GM19328 (cell line): ENCODE data around the gene MAN2A1.

ENCODE experiments used
- ATAC-seq: cut with Tn5 transposase; IDR thresholded peaks from one replicate; pipeline ENCODE4 v1.9.1; 2021; ENCODE audit warnings: mild to moderate bottlenecking, moderate library complexity; ENCODE audit not compliant: unreplicated experiment

Gene MAN2A1

GRCh38 chr5:109678447-109678846, 11.3 kb upstream of the MAN2A1 start:
- no peak for ATAC-seq

- no peak for ATAC-seq
Observed at GRCh38 chr5:109681763-109682162, 8.0 kb upstream of the MAN2A1 start.

DNA sequence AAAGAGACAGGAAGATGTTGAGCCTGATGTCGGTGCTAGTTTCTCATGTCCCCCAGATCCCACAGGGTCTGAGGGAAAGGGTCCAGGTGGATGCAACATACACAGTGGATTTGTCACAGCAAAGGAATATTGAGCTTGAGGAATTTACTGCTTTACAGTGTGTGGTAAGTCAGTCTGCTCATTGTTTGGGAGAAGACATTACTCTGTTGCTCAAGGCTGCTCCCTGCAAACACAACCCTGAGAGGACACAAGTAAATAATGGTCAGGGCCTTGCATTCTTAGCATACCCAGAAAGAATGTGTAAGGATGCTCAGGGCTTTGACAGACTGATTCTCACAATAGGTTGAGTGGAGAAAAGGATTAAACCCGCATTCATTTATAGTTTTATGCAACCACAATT, 7.3 kb upstream of the MAN2A1 start:
- no peak for ATAC-seq

DNA sequence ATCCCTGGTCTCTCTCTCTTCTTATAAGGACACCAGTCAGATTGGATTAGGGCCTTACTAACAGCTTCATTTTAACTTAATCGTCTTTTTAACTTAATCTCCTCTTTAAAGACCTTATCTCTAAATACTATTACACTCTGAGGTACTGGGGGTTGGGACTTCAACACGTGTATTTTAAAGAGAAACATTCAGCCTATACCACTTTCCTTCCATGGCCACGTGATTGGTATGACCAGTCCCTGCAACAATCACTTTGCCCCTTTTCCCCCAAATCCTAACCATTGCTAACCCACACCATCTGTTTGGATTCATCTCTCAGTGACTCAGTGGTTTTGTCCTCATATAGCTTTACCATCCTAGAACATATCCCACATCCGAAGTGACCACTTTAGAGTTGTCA, 3.8 kb upstream of the MAN2A1 start:
- ATAC-seq, result no peak

GRCh38 chr5:109688630-109688969, 1.1 kb upstream of the MAN2A1 start:
- no peak for ATAC-seq

- ATAC-seq, result peak; percentile 75
Observed at GRCh38 chr5:109688970-109689739, 572 bp upstream of the MAN2A1 start.

DNA sequence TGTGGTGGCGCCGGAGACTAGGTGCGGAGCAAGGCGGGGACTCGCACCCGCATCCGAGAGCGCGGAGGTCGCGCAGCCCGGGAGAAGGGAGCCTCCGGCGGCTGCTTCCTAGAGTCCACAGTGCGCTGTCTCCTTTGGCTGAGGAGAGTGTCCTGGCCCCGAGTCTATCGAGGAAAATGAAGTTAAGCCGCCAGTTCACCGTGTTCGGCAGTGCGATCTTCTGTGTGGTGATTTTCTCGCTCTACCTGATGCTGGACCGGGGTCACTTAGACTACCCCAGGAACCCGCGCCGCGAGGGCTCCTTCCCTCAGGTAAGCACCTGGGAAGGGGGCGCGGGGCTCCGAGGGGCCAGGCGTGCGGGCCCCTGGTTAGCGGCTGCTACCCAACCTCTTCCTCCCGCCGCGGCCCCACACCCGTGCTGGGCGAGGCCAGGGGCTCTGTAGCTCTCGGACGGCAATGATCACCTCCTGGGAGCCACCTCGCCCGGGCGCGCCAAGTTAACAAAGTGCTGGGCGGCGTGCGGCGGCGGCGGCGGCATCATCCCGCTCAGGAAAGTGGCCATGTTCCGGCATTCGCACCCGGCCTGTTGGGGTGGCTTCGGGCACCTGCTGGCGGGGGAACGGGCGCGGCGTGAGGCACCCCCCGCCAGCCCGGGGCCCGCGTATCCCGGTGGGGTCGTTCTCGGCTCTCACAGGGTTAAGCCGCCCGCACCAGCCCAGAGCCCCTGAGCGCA, 681 bp downstream of the MAN2A1 start:
- peak; percentile 5 for ATAC-seq

- no peak for ATAC-seq
Observed at GRCh38 chr5:109690975-109691574, 1.3 kb downstream of the MAN2A1 start.

GRCh38 chr5:109691996-109692395, 2.3 kb downstream of the MAN2A1 start:
- no peak for ATAC-seq

GRCh38 chr5:109692852-109693251, 3.1 kb downstream of the MAN2A1 start:
- no peak for ATAC-seq

GRCh38 chr5:109693535-109694400, 4.0 kb downstream of the MAN2A1 start:
- ATAC-seq, result no peak

GRCh38 chr5:109694451-109694891, 4.7 kb downstream of the MAN2A1 start:
- ATAC-seq, result no peak

DNA sequence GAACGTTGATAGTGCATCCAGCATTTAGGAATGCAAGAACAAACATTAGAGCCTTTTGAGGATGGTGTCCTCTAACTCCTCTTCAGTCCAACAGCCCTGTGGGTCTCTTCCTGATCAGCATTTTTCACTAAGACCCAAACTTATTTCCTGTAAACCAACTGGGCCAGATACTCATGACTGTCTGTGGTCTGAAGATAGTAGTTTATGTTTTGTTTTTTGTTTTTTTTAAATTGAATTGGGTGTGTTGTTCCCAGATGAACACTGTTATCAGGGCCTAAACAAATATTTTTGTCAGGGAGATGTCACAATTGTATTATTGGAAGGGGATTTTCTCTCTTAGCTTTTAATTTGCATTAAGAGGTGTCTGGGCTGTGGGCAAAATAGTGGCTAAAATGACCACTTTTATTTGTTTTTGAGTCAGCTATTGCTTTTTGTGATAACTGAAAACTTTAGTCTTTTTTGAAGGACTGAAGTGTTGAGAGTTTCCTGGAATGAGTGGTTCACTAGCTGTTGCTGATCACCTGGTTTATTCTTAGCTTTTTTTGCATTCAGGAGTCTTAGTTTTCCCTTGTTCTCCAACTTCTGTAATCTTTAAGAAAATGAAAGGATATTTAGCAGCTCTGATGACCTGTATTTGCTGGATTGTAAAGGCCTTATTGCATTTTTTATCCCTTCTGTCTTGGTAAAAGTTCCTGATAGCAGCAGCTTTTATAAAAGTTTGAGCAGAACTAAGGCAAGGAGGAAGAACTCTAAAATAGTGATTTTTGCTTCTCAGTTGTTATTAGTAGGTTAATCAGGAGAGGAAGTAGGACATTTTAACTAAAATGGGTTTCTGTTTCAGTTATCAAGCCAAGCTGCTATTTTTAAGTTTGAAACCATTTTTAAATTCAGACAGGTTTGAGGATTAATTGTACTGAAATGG, 5.5 kb downstream of the MAN2A1 start:
- ATAC-seq, result peak; percentile 49

- ATAC-seq, result no peak
Observed at GRCh38 chr5:109697339-109697738, 7.6 kb downstream of the MAN2A1 start.

DNA sequence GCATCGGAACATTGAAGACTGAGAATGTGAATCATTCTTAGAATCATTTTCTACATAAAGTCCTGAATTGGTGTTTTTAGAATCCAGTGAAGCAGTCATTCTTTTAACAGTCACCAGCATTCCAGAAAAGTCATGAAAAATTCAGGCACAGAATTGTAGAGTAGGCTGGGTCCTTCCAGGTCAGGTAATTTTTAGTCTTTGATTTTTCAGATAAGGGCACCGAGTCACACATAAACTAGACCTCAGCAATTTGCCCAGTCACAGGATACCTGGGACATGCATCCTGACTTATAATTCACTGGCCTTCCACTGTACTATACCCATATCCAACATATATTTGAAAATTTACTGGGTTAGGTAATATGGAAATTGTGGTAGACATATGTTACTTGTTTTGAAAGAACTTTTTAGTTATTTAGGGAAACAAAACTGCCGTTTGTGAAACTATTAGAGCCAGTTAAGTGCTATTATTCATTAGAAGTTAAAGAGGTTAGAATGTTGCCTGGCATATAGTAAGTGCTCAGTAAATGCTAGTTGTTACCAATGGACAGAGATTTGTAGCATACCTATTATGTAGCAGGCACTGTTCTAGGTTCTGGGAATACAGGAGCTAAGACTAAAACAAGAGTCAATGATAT, 10.9 kb downstream of the MAN2A1 start:
- ATAC-seq, result no peak

DNA sequence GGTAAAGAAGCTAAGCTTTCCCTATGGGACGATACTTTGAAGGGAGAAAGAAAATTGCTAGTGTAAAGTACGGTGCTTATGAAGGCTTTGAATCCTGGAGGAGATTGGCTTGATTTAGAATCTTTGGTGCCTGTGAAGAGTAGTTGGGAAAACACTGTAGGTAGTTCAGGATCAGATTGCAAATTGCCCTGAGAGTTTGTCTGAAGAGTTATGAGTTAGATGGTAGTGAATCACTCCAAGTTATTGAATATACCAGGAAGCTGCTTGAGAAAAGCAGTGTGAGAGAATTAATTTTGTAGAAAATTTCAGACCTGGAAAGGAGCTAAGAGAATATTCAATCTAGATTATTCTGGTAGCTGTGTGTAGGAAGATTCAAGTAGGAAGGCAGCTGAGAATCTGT, 11.5 kb downstream of the MAN2A1 start:
- no peak for ATAC-seq

GRCh38 chr5:109701792-109702191, 12.1 kb downstream of the MAN2A1 start:
- ATAC-seq, result no peak

DNA sequence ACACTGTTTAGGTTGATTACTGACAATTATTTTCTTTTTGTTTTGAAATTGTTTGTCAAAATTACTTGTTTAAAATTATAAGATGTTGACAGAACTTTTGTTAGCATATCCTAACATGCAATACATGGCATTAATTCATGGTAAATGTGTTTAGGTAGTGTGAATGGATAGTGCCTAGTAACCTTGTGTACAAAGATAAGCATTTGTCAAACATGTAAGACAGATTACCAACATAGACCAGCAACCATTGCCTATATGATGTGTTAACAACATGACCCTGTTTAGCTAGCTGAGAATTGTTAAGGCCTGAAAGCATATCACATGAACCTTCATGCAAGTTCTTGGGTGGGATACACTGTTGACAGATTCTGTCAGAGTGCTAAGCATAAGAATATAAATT, 13.4 kb downstream of the MAN2A1 start:
- no peak for ATAC-seq

- no peak for ATAC-seq
Observed at GRCh38 chr5:109703829-109704228, 14.1 kb downstream of the MAN2A1 start.
